ENCODE data around the gene SETD4.
"Not testable (repeated sequence)": the region's sequence is repeated elsewhere in the genome, so short reads cannot be mapped to it uniquely, and the experiment has no call there.

SETD4 gene

GRCh38 chr21:36076878-36077655, 16.7 kb upstream of the SETD4 start:
- DNase-seq = peak; percentile 35

GRCh38 chr21:36075953-36076352, 15.6 kb upstream of the SETD4 start:
- no peak for DNase-seq

GRCh38 chr21:36075171-36075570, 14.8 kb upstream of the SETD4 start:
- DNase-seq = no peak

- DNase-seq = not testable (repeated sequence)
Observed at GRCh38 chr21:36073911-36074310, 13.6 kb upstream of the SETD4 start.

- no peak for DNase-seq
Observed at GRCh38 chr21:36073181-36073580, 12.9 kb upstream of the SETD4 start.

- DNase-seq = no peak
Observed at GRCh38 chr21:36072453-36073162, 12.3 kb upstream of the SETD4 start.

- DNase-seq = no peak
Observed at GRCh38 chr21:36070999-36071398, 10.7 kb upstream of the SETD4 start.

- DNase-seq = peak; percentile 93
Observed at GRCh38 chr21:36069713-36070583, 9.6 kb upstream of the SETD4 start, which contains the start of gene CBR1. Gene CBR1 (plus strand): TSS chr21:36070024. CDS start chr21:36070116, 92 bp downstream.

GRCh38 chr21:36068748-36069398, 8.5 kb upstream of the SETD4 start:
- no peak for DNase-seq

GRCh38 chr21:36065497-36066036, 5.2 kb upstream of the SETD4 start:
- DNase-seq = peak; percentile 44

- no peak for DNase-seq
Observed at GRCh38 chr21:36064085-36064460, 3.7 kb upstream of the SETD4 start.

GRCh38 chr21:36063375-36064084, 3.2 kb upstream of the SETD4 start:
- DNase-seq = no peak

GRCh38 chr21:36061445-36061844, 1.1 kb upstream of the SETD4 start:
- DNase-seq = no peak

- DNase-seq = no peak
Observed at GRCh38 chr21:36059823-36060158, 535 bp downstream of the SETD4 start.

GRCh38 chr21:36055551-36055950, 4.8 kb downstream of the SETD4 start:
- no peak for DNase-seq

- DNase-seq = no peak
Observed at GRCh38 chr21:36053715-36054062, 6.6 kb downstream of the SETD4 start.

- DNase-seq = no peak
Observed at GRCh38 chr21:36052860-36053714, 7.2 kb downstream of the SETD4 start.

GRCh38 chr21:36048357-36048756, 12.0 kb downstream of the SETD4 start:
- DNase-seq = no peak

GRCh38 chr21:36047139-36047538, 13.2 kb downstream of the SETD4 start:
- DNase-seq = no peak

- no peak for DNase-seq
Observed at GRCh38 chr21:36045993-36046392, 14.3 kb downstream of the SETD4 start.

- no peak for DNase-seq
Observed at GRCh38 chr21:36044056-36044455, 16.3 kb downstream of the SETD4 start.
